Natural killer cell treated with Interleukin-12 subunit alpha and Interleukin-12 subunit beta and Interleukin-15 and Interleukin-18, amount 100 ng/mL, for 72 hours (primary cell): Measurements from ENCODE around the gene PLA2G1B. TPM values are rescaled to one million over a fixed set of nuclear protein-coding genes. Genes with fewer than 3 reads are reported as not detected.
A peak's percentile ranks its signal among the peaks of the same experiment; 100 is the strongest.

Source experiments
- ATAC-seq, 2 donors: fragments of 150-1000 bp; cut with Tn5 transposase in 1 of 2; sonication (Bioruptor Pico), chemical (Tn5 transposase) in 1 of 2; 2 replicates each; pipeline ENCODE4 v1.10.0; 2021
- DNase-seq: peaks from one replicate; pipeline ENCODE4 v3.0.0; 2022; ENCODE audit warnings: low spot score
- H3K27ac Mint-ChIP-seq, 2 donors: 1 replicate in 1 of 2; 2 replicates in 1 of 2; pipeline ENCODE4 v1.8.0; 2022; ENCODE audit warnings: mixed read lengths in 2 of 2, mild to moderate bottlenecking in 1 of 2, moderate library complexity in 1 of 2
- H3K27me3 Mint-ChIP-seq, 2 donors: 1 replicate in 1 of 2; 2 replicates in 1 of 2; pipeline ENCODE4 v1.8.0; 2022; ENCODE audit warnings: mixed read lengths in 2 of 2
- H3K36me3 Mint-ChIP-seq: one replicate; pipeline ENCODE4 v1.8.0; 2022; ENCODE audit warnings: mixed read lengths
- H3K4me1 Mint-ChIP-seq, 2 donors: 1 replicate in 1 of 2; 2 replicates in 1 of 2; pipeline ENCODE4 v1.8.0; 2022; ENCODE audit warnings: low read depth in 2 of 2, mixed read lengths in 2 of 2, mild to moderate bottlenecking in 1 of 2
- H3K4me3 Mint-ChIP-seq: one replicate; pipeline ENCODE4 v1.8.0; 2022; ENCODE audit warnings: mixed read lengths
- H3K9me3 Mint-ChIP-seq: 2 replicates; pipeline ENCODE4 v1.8.0; 2022; ENCODE audit warnings: mixed read lengths
- total RNA-seq, 2 donors: library from RNA; stranded (reverse); gene quantifications; one replicate each; pipeline ENCODE4 v1.2.3, GENCODE V29; 2022

PLA2G1B gene
- total RNA-seq, 2 donors from 2014 or later: not detected

DNA sequence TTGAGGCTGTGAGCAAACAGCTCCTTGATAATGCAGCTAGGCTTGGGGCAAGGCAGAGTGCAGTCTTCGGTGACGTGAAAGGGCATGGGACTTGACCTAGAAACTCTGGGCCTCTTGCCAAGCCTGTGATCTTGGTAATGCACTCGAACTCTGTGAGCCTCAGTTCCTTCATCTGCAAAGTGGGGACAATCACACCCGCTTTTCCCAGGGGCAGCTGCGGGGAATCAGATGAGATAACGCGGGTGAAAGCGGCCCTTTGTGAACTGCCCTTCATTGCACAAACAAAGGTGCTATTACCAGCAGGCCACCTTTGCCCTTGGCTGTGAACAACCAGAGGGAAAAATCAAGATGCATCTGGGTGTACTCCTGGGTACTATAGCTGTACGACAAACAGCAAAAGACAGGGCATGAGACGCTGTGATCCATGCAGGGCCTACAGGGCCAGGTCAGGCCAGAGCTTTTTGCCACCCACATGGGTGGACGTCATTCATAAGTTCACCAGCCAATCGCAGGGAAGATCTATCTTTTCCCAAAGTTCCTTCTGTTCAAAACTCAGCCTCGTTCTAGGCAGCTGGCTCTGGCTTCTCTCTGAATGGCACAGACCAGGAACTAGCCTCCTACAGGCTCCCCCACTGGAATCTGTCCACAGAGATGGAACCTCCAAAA, 38.2 kb upstream of the PLA2G1B start:
- Mint-ChIP-seq H3K36me3 (no peaks in the 10 kb centered on the region), H3K27me3 (peaks cover 50 to 55% of the 10 kb centered on the region in 2 donors), H3K9me3 (no peaks in the 10 kb centered on the region), H3K27ac (no peak overlapping the region), H3K4me3 (no peak overlapping the region), H3K4me1 (peaks cover 6 to 13% of the 10 kb centered on the region in 2 donors)
- no peak for ATAC-seq
- peak; percentile 47 for DNase-seq

DNA sequence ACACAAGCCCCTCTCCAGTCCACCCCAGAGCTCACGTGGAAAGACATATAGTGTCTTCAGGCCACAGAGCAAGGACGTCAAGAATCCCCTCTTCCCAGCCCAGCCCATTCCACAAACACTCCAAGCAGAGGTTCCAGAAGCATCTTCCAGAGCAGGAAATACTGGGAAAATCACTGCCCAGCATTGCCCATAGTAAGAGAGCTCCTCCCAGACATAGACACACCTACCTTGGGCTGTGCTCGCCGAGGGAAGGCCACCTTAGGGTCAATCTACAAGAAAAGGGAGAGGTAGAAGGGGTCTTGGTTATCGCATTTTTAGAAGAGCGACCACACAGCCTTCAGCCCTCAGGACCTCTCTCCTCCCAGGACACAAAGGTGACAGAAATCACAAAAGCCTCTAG, 36.9 kb upstream of the PLA2G1B start:
- Mint-ChIP-seq H3K4me3 (no peak overlapping the region), H3K9me3 (no peaks in the 10 kb centered on the region), H3K36me3 (no peaks in the 10 kb centered on the region), H3K4me1 (peaks cover 0 to 1% of the 10 kb centered on the region in 2 donors), H3K27ac (no peak overlapping the region), H3K27me3 (peaks cover 41 to 52% of the 10 kb centered on the region in 2 donors)
- no peak for DNase-seq
- ATAC-seq: no peak

DNA sequence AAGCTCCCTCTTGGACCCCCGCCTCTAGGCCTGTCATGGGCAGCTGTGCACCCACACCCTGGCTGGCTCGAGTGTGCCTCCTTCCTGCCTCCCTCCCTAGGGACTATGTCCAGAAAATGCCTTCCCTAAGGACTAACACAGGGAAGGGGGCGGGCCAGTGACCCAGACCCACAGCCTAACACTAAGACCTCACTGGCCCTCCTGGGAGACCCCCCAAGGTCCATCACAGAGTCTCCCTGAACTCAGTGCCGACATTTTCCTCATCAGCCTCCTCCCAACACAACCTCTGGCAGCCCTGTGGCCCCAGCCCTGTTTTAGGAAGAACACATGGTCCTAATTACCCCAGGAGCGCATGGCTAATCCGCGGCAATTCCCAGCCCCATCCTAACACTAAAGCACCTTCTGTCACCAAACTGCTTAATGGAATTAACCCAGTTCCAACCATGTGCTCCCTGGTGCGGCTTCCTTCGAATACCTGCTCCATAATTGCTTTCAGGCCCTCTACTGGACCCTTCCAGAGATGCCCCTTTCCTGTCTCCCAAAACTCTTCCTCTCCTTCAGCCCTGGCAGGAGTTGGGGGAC, 35.8 kb upstream of the PLA2G1B start:
- ATAC-seq (no peak), DNase-seq (no peak)
- Mint-ChIP-seq H3K36me3 (no peaks in the 10 kb centered on the region), H3K4me1 (no peaks in the 10 kb centered on the region), H3K9me3 (no peaks in the 10 kb centered on the region), H3K4me3 (no peak overlapping the region), H3K27ac (no peak overlapping the region), H3K27me3 (peaks cover 43 to 57% of the 10 kb centered on the region in 2 donors)

DNA sequence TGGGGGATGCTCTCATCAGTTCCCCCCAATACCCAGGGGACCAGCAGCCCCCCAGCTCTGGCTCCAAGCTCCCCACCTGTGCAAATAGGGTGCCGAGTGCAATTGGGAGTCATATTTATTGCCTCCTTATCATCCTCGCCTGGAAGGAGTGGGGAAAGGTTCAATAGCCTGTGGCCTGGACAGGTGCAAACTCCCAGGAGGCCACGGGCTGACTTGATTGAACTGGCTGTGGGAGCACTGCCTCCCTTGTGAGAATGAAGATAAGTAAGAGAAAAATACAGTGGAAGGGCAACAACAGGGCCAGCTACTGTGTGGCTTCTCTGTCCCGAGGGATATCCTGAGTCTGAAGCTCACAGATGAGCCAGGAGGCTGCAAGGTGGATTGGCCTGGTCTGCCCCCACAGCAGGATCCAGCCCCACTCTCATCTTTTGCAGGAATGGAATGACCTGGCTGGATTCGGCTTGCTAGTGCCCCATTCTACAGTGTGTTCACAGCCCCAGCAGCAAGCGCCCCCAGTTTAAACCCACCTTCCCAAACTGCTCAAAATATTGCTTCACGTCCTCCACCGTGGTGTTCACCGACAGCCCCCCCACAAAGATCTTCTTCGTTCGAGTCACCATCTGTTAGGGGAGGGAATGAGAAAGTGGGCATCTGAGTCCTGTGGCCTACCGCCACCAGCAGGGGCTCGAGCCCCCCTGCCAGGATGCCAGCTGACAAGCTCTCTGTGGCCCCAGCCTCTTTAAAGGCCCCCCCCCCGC, 35.1 kb upstream of the PLA2G1B start:
- Mint-ChIP-seq H3K27ac (no peak overlapping the region), H3K4me1 (no peaks in the 10 kb centered on the region), H3K27me3 (peaks cover 48 to 63% of the 10 kb centered on the region in 2 donors), H3K4me3 (no peak overlapping the region), H3K36me3 (no peaks in the 10 kb centered on the region), H3K9me3 (no peaks in the 10 kb centered on the region)
- DNase-seq: peak; percentile 44
- ATAC-seq: no peak

DNA sequence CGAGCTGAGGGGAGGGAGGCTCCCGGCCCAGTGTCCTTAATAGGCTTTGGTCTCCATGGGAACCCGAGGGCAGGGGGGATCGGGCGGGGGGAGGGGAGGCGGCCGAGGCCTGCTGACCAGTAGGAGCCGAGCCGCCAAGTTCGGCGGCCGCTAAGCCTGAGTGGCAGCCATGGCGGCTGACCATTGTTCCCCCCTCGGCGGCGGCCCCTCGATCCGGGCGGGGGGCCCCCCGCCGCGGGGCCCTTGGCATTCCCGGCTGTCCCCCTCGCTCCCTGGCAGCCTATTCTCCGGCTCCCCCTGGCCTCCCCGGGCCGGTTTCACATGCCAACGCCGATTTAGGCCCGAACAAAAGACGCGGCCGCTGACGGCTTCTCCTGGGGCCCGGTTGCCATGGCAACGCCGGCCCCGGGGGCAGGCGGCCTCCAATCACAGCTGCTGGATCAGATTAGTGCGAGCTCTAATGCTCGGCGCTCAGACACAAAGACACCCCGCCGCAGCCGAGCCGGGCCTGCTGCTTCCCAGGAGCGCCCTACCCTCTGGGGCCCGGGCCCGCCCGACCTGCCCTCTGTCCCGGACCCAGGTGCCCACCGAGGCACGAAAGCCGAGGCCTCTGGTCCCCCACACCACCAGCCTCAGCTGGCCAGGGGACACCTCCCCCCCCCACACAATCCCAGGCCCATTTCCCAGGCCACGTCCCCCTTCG, 34.1 kb upstream of the PLA2G1B start:
- no peak overlapping the region for H3K27ac Mint-ChIP-seq
- H3K4me3 Mint-ChIP-seq: no peak overlapping the region
- no peaks in the 10 kb centered on the region for H3K4me1 Mint-ChIP-seq
- ATAC-seq (no peak), DNase-seq (peak; percentile 57)
- H3K27me3 Mint-ChIP-seq: peaks cover 42 to 55% of the 10 kb centered on the region in 2 donors
- no peaks in the 10 kb centered on the region for H3K9me3 Mint-ChIP-seq
- no peaks in the 10 kb centered on the region for H3K36me3 Mint-ChIP-seq

DNA sequence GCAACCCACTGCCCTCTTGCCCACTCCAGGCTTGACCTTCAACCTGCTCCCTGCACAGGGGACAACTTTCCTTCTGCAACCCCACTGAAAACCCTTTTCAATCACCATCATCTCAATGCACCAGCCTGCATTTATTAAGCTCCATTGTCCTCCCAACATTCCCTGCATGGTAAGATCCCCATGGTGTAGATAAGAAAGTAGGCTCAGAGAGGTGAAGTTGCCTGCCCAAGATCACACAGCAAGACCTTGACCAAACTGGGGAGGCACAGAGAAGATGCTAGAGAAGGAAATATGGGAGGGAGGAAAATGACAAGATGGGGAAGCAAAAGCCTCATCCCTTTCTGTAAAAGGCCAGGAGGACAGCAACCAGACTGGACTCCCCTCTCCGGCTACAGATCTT, 31.5 kb upstream of the PLA2G1B start:
- ATAC-seq: no peak
- H3K4me3 Mint-ChIP-seq: no peak overlapping the region
- no peaks in the 10 kb centered on the region for H3K36me3 Mint-ChIP-seq
- H3K4me1 Mint-ChIP-seq: peaks cover 0 to 4% of the 10 kb centered on the region in 2 donors
- no peak overlapping the region for H3K27ac Mint-ChIP-seq
- H3K27me3 Mint-ChIP-seq: peaks cover 36 to 55% of the 10 kb centered on the region in 2 donors
- no peaks in the 10 kb centered on the region for H3K9me3 Mint-ChIP-seq
- DNase-seq: no peak

DNA sequence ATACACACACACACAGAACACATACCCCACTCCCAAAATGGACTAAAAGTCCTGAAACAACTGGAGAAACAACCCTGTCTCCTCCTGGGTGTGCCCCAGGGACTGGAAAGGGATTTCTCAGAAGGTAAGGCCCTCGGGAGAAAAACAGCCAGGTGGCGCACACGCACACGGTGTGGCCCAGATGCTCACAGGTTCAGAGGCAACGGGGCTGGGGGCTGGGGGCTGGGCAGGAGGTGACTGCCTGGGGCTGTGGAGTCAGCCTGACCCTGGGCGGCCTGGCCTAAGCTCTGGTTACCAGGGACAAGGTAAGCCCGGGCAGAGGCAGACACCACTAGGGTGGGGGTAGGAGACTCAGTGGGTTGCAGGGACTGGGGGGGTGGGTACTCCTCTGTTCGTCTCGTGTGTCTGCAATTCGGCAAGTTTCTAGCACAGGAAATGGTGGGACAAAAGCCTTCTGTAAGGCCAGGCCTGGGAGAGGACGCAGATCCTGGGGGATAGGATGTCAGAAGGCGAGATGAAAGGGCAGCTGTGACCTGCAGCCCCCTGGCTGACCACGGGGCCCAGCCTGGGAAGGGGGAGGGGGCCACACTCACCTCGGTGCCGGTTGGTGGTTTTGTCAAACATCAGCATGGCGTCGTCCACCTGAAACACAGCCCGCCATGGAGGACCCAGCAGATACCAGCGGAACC, 31.0 kb upstream of the PLA2G1B start:
- Mint-ChIP-seq H3K4me3 (no peak overlapping the region), H3K27me3 (peaks cover 36 to 50% of the 10 kb centered on the region in 2 donors), H3K36me3 (no peaks in the 10 kb centered on the region), H3K27ac (no peak overlapping the region), H3K9me3 (no peaks in the 10 kb centered on the region), H3K4me1 (peaks cover 0 to 4% of the 10 kb centered on the region in 2 donors)
- ATAC-seq (no peak), DNase-seq (no peak)

DNA sequence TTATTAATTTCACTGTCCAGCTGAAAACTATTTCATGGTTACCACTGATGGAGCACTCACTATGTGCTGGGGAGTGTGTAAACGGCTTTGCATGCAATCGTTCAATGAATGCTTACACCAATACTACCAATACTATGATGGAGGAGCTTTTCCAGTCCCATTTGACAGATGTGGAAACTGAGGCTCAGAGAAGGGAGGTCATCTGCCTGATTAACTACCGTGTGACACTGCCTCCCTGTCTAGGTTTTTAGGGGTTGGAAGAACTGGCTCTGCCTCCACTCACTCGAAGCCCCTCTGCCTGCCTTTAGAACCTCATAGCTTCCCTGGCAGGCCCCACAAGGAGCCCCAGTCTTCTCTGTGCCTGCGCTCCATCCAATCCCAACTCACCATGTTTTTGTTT, 29.5 kb upstream of the PLA2G1B start:
- DNase-seq (no peak), ATAC-seq (no peak)
- H3K36me3 Mint-ChIP-seq: no peaks in the 10 kb centered on the region
- H3K4me1 Mint-ChIP-seq: peaks cover 0 to 4% of the 10 kb centered on the region in 2 donors
- H3K4me3 Mint-ChIP-seq: no peak overlapping the region
- no peaks in the 10 kb centered on the region for H3K9me3 Mint-ChIP-seq
- H3K27me3 Mint-ChIP-seq: peaks cover 23 to 35% of the 10 kb centered on the region in 2 donors
- no peak overlapping the region for H3K27ac Mint-ChIP-seq

DNA sequence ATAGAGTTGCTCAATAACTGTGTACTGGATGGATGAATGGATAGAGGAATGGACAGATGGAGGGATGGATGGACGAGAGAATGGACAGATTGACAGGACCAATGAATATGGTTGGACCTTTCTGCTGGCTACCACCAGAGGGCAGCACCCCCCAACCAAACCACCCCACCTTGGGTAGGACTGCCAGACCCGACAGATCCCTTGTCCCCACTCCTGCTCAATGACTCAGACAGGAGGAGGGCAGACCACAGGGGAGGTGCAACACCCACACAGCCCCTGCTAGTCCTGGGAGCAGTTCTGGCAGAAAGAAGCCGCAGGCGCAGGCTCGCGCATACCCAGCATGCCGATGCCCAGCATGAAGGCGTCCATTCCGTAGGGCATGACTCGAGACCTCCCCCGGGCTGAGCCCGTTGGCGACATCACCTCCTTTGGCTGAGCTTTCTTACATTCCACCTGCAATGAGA, 29.0 kb upstream of the PLA2G1B start:
- Mint-ChIP-seq H3K27me3 (peaks cover 21 to 32% of the 10 kb centered on the region in 2 donors), H3K36me3 (no peaks in the 10 kb centered on the region), H3K27ac (no peak overlapping the region), H3K4me1 (peaks cover 0 to 4% of the 10 kb centered on the region in 2 donors), H3K4me3 (no peak overlapping the region), H3K9me3 (no peaks in the 10 kb centered on the region)
- peak; percentile 81 to 87 for ATAC-seq
- peak; percentile 75 for DNase-seq

DNA sequence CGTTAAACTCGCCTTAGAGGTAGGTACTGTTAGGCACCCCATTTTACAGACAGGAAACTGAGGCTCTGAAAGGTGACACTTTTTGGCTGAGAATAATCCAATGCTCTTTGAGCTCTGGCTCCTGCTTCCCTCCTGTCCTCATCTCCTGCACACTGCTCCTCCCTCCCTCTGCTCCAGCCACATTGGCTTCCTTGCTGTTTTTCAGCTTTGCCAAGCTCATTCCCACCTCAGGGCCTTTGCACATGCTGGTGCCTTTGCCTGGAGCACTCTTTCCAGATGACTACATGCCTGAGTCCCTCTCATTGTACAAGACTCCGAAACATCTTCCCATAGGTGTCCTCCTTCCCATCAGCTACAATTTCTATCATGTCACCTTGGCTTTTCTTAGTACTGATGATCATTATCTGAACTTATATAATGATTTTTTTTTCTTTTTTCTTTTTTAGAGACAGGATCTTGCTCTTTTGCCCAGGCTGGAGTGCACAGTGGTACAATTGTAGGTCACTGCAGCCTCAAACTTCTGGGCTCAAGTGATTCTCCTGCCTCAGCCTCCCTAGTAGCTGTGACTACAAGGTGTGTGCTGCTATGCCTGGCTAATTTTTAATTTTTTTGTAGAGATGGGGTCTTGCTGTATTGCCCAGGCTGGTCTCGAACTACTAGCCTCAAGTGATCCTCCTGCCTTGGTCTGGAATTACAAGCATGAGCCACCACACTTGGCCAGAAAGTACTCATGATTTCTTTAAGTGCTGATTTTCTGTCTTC, 26.2 kb upstream of the PLA2G1B start:
- peaks cover 0 to 4% of the 10 kb centered on the region in 2 donors for H3K4me1 Mint-ChIP-seq
- H3K36me3 Mint-ChIP-seq: no peaks in the 10 kb centered on the region
- no peak for ATAC-seq
- peaks cover 14 to 16% of the 10 kb centered on the region in 2 donors for H3K27me3 Mint-ChIP-seq
- no peak for DNase-seq
- no peak overlapping the region for H3K27ac Mint-ChIP-seq
- H3K9me3 Mint-ChIP-seq: no peaks in the 10 kb centered on the region
- no peak overlapping the region for H3K4me3 Mint-ChIP-seq

DNA sequence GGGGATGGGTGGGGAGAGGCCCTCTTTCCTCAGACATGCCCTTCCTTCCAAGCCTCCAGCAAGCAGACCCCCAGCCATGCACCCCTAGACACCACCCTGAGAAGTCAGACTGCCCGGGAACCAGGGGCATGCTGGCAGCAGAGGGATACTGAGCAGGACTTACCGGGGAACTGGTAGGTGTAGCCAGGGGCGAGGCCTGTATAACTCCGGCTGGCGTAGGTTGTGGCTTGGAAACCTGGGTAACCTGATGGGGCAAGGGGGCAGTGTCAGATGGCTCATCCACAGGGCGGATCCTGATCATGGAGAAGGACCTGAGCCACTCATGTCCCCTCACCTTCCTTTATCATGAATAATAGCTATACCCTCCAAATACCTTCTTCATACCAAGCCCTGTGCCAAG, 25.6 kb upstream of the PLA2G1B start:
- H3K36me3 Mint-ChIP-seq: no peaks in the 10 kb centered on the region
- no peaks in the 10 kb centered on the region for H3K9me3 Mint-ChIP-seq
- H3K4me1 Mint-ChIP-seq: peaks cover 0 to 4% of the 10 kb centered on the region in 2 donors
- DNase-seq (no peak), ATAC-seq (no peak)
- no peak overlapping the region for H3K4me3 Mint-ChIP-seq
- H3K27me3 Mint-ChIP-seq: peaks cover 12 to 13% of the 10 kb centered on the region in 2 donors
- H3K27ac Mint-ChIP-seq: no peak overlapping the region

DNA sequence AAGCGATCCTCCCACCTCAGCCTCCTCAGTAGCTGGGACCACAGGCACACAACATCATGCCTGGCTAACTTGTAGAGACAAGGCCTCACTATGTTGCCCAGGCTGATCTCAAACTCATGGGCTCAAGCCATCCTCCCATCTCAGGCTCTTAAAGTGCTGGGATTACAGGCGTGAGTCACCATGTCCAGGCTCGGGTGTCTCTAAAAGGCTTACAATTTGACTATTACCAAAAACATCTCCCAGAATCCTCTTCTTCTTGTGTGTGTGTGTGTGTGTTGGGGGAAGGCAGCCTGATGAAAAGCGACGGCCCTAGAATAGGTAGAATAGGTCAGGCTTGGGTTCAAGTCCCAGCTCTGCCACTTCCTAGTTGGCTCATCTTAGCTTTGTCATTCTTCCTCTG, 24.5 kb upstream of the PLA2G1B start:
- H3K27me3 Mint-ChIP-seq: peaks cover 7% of the 10 kb centered on the region in 2 donors
- H3K4me1 Mint-ChIP-seq: peaks cover 0 to 4% of the 10 kb centered on the region in 2 donors
- no peak overlapping the region for H3K4me3 Mint-ChIP-seq
- no peaks in the 10 kb centered on the region for H3K36me3 Mint-ChIP-seq
- DNase-seq (no peak), ATAC-seq (no peak)
- H3K9me3 Mint-ChIP-seq: no peaks in the 10 kb centered on the region
- H3K27ac Mint-ChIP-seq: no peak overlapping the region
